ENCODE data around the gene STK11.
A peak's percentile ranks its signal among the peaks of the same experiment; 100 is the strongest.

STK11 gene

DNA sequence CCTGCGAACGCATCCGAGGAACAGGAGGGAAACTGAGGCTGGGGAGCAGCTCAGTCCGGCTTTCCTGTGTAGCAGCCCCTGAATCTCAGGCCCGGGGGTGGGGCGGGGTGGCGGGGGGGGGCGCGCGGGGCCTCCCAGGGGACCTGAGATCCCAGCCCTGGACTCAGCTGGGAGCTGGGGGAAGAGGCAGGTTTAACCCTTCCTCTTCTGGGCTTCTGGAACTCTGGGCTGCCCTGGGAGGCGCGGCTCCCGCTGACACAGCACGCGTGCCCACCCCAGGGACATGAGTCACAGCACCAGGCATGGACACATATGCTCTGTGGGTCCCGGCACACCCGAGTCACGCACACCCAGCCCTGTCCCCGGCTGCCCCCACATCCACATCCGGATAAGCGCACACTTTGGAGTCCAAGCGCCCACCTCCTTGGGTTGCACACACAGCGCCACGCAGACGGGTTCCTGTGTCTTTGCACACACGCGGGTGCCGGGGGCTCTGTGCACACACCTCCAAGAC lies 60.1 kb downstream of the STK11 start:
- DNase-seq = peak in 1 of 3 donors; percentile 37
- H3K27ac ChIP-seq (ENCODE audit: insufficient read depth, low read length, poor library complexity, severe bottlenecking) = peak overlapping the region; percentile 62

DNA sequence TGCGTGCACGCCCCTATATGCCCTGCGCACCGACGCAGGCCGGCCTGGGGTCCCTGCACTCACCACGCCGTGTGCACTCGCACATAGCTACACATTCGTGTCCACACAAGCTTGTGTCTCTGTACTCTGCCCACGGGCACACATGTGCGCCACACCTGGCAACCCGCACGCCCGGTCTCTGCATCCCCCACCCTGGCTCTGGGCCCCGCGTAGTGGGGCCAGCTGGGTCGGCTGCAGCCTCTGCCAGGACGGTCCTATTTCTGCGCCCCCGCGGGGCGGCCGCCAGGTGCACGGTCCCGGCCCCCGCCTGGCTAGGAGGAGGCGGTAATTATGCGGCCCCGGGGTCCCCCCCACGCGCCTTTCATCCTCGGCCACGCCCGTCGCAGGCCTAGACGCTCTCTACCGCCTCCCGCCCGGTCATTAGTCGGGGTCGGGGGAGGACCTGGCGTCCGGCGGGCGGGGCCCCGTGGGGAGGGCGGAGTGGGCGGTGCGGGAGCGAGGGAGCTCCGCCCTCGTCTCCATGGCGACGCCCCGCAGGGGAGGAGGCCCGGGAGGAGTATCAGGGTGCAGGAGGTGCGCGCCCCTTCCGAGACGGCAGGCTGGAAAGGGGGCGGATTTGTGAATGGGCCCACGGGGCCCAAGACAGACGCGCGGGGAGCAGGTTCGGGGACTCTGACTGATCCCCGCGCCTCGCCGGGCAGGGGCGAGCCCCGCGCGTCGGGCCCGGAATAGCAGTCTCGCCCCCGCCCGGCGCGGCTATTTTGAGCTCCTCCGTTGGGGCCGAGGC lies 60.7 kb downstream of the STK11 start:
- Histone ChIP-seq H3K4me1 (ENCODE audit: control insufficient read depth, insufficient read depth, low read length, poor library complexity, severe bottlenecking) (peaks cover 65% of the 10 kb centered on the region), H3K4me3 (ENCODE audit: insufficient read depth, low read depth, low read length, poor library complexity, severe bottlenecking) (peak overlapping the region; percentile 49), H3K36me3 (ENCODE audit: control insufficient read depth, insufficient read depth, low read length) (peaks cover 7% of the 10 kb centered on the region), H3K9me3 (ENCODE audit: control insufficient read depth, low read length) (no peaks in the 10 kb centered on the region), H3K27me3 (replicated peaks; ENCODE audit: control insufficient read depth, insufficient read depth, low read length, poor library complexity, severe bottlenecking) (no peaks in the 10 kb centered on the region), H3K27ac (ENCODE audit: insufficient read depth, low read length, poor library complexity, severe bottlenecking) (peak overlapping the region; percentile 62)
- peak; percentile 78 to 82 (median 82) for DNase-seq

More for the DNA sequence above, 60.1 kb downstream of the STK11 start:
- H3K36me3 ChIP-seq (ENCODE audit: control insufficient read depth, insufficient read depth, low read length) = peaks cover under 1% of the 10 kb centered on the region
- H3K4me1 ChIP-seq (ENCODE audit: control insufficient read depth, insufficient read depth, low read length, poor library complexity, severe bottlenecking) = peaks cover 59% of the 10 kb centered on the region
- H3K9me3 ChIP-seq (ENCODE audit: control insufficient read depth, low read length) = no peaks in the 10 kb centered on the region
- peak overlapping the region; percentile 49 for H3K4me3 ChIP-seq (ENCODE audit: insufficient read depth, low read depth, low read length, poor library complexity, severe bottlenecking)
- H3K27me3 ChIP-seq (replicated peaks; ENCODE audit: control insufficient read depth, insufficient read depth, low read length, poor library complexity, severe bottlenecking) = no peaks in the 10 kb centered on the region

DNA sequence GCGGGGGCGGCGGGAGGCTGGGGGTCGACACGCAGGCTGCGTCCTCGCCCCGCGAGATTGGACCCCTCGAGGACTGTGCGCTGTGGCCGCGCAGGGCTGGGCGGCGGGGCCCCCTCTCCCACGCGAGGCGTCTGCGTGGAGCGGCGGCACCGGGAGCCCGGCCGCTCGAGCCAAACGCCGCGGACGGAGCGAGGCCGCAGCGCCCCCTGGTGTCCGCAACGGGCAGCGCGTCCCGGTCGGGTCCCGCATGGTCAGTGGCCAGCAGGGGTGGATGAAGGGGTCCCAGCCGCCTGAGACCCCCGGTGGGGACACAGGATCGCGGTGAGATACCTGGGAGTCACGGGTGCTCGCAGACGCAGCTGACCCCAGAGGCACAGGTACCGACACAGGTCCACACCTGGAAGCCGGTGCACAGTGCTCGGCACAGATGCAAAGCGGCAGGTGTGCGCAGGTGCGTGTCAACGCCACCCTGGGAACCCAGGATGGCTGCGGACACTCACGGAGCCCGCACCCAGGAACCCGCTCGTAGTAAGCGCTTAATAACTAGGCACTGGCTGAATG lies 61.4 kb downstream of the STK11 start:
- Histone ChIP-seq H3K4me3 (ENCODE audit: insufficient read depth, low read depth, low read length, poor library complexity, severe bottlenecking) (peak overlapping the region; percentile 49), H3K27ac (ENCODE audit: insufficient read depth, low read length, poor library complexity, severe bottlenecking) (peak overlapping the region; percentile 62), H3K4me1 (ENCODE audit: control insufficient read depth, insufficient read depth, low read length, poor library complexity, severe bottlenecking) (peaks cover 66% of the 10 kb centered on the region), H3K36me3 (ENCODE audit: control insufficient read depth, insufficient read depth, low read length) (peaks cover 13% of the 10 kb centered on the region), H3K9me3 (ENCODE audit: control insufficient read depth, low read length) (no peaks in the 10 kb centered on the region), H3K27me3 (replicated peaks; ENCODE audit: control insufficient read depth, insufficient read depth, low read length, poor library complexity, severe bottlenecking) (no peaks in the 10 kb centered on the region)
- peak; percentile 38 to 60 (median 45) for DNase-seq

DNA sequence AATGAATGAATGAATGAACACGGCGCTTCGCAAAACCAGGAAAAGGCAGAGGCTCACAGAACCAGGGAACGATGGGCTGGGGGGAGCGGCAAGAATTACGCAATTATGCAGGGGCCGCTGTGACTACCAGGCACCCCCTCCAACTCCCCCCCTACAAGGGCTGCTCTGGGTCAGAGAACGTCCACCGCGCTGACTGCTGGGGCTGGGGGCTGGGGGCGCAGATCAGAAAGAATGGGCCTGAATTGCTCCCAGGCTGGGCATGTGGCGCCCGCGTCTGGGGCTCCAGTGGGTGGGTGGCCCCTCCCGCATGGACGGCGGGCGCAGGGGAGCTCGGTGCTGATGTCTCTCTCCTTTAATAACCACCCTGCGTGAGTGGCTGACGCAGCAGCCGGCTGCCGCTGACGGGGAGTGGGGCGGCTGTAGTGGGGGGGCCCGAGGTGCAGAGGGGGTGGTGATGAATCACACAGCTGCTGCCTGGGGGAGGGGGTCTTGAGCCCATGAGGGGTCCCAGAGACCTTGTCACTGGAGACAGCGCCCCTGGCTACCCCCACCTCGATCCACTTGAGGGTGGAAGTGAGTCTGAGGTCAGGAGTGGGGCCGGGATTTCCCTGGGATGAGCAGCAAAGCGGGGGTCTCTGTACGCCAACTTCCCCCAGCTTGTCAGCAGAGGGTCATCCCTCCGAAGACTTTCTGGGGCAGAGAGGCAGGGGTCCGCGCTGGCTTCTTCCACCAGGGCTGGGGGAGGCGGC lies 62.1 kb downstream of the STK11 start:
- peak overlapping the region; percentile 49 for H3K4me3 ChIP-seq (ENCODE audit: insufficient read depth, low read depth, low read length, poor library complexity, severe bottlenecking)

DNA sequence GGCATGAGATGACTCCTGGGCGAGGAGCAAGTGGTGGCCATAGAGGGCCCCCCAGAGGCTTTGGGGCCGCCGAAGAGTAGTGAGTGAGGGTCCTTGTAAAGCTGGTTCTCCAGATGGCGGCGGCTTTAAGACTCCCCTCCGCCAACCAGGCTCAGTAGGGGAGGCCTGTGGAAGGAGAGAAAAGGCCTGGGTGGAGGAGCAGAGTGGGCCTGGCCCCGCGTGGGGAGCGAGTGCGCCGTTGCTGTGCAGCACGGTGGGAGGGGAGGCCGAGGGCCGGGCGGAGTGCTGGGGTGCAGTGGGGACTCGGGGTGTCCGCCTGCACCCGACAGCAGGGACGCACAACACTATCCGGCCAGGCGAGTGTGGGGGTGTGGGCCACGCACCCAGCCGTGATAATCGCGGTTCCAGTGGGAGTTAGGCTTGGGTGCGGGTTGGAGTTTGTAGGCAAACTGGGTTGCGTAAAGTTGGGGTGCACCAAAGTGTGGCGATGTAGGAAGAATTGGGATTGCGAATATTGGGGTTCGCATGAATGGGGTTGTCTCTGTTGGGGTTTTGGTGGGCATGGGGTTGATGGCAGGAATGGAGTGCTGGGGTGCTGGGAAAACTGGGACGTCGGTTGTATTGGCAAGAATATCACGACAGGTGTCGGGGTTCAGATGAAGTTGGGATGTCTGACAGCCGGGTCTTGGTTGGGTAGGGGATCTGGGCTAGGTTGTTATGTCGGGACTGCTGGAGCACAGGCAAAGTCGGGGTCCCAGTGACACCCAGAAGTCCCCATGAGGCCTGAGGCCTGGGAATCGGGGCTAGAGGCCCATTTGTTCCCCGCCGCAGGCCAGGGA lies 62.9 kb downstream of the STK11 start:
- H3K36me3 ChIP-seq (ENCODE audit: control insufficient read depth, insufficient read depth, low read length) = peaks cover 28% of the 10 kb centered on the region
- H3K27me3 ChIP-seq (replicated peaks; ENCODE audit: control insufficient read depth, insufficient read depth, low read length, poor library complexity, severe bottlenecking) = no peaks in the 10 kb centered on the region
- DNase-seq = no peak
- peak overlapping the region; percentile 1 for H3K4me3 ChIP-seq (ENCODE audit: insufficient read depth, low read depth, low read length, poor library complexity, severe bottlenecking)
- peaks cover 65% of the 10 kb centered on the region for H3K4me1 ChIP-seq (ENCODE audit: control insufficient read depth, insufficient read depth, low read length, poor library complexity, severe bottlenecking)
- peak overlapping the region; percentile 60 for H3K27ac ChIP-seq (ENCODE audit: insufficient read depth, low read length, poor library complexity, severe bottlenecking)
- H3K9me3 ChIP-seq (ENCODE audit: control insufficient read depth, low read length) = no peaks in the 10 kb centered on the region

More for the DNA sequence above, 62.1 kb downstream of the STK11 start:
- Histone ChIP-seq H3K4me1 (ENCODE audit: control insufficient read depth, insufficient read depth, low read length, poor library complexity, severe bottlenecking) (peaks cover 65% of the 10 kb centered on the region), H3K27me3 (replicated peaks; ENCODE audit: control insufficient read depth, insufficient read depth, low read length, poor library complexity, severe bottlenecking) (no peaks in the 10 kb centered on the region), H3K36me3 (ENCODE audit: control insufficient read depth, insufficient read depth, low read length) (peaks cover 20% of the 10 kb centered on the region), H3K9me3 (ENCODE audit: control insufficient read depth, low read length) (no peaks in the 10 kb centered on the region), H3K27ac (ENCODE audit: insufficient read depth, low read length, poor library complexity, severe bottlenecking) (no peak overlapping the region)
- peak in 2 of 3 donors; percentile 42 to 43 for DNase-seq

DNA sequence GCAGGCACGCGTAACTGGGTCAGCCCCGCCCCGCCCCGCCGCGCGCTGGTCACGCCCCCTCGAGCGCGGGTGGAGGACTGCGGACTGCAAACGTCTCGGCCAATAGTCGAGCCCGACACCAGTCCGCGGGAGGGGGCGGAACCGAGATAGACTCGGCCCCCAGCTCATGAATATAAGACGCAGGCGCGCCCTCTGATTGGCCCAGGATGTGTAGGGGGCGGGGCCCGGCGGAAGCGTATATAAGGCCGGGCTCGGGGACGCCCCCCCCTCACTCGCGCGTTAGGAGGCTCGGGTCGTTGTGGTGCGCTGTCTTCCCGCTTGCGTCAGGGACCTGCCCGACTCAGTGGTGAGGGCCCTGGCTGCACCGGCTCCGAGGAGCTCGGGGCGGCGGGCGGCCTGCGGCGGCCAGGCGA lies 63.5 kb downstream of the STK11 start, which contains the start of gene CIRBP:
TSS of gene CIRBP (plus strand) at position 268 of the 413 bp plus-strand sequence. CDS start 1,602 bp downstream, outside the sequence.
- Histone ChIP-seq H3K36me3 (ENCODE audit: control insufficient read depth, insufficient read depth, low read length) (peaks cover 34% of the 10 kb centered on the region), H3K4me3 (ENCODE audit: insufficient read depth, low read depth, low read length, poor library complexity, severe bottlenecking) (peak within 1 kb of the TSS; percentile 73), H3K4me1 (ENCODE audit: control insufficient read depth, insufficient read depth, low read length, poor library complexity, severe bottlenecking) (peaks cover 66% of the 10 kb centered on the region), H3K9me3 (ENCODE audit: control insufficient read depth, low read length) (no peaks in the 10 kb centered on the region), H3K27ac (ENCODE audit: insufficient read depth, low read length, poor library complexity, severe bottlenecking) (peak within 1 kb of the TSS; percentile 78), H3K27me3 (replicated peaks; ENCODE audit: control insufficient read depth, insufficient read depth, low read length, poor library complexity, severe bottlenecking) (no peaks in the 10 kb centered on the region)
- DNase-seq = peak; percentile 99 to 100 (median 100)

DNA sequence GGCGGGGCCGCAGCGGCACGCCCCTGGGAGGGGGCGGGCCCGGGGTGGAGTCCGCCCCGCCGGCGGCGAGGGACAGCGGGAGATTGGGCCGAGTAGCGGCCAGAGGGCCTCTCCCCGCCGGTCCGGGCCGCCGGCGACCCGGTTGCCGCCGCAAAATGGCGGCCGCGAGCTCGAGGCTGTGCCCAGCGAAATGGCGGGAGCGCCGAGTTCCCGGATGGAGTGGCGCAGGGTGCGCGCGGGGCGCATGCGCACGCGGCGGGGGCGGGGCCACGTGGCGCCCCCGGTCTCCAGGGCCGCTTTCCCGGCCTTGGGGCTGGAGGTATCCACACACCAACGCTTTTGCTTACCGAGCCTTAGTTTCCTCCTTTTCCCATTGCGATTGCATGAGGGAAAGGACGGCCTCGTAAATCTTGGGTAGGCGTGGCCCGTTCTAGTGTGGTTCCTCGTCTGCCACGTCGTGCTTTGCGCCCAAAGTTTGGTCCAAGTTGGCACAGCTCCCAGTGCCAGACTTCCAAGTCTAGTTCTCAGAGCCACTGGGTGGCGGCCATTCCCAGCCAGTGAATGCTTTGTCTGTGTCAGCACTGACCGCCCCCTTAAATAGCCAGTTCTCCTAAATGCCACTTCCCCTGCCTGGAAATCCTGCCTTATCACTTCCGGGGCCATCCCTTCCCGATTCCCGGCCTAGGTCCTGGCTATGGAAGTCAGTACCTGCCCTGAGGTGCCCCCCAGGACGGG lies 64.1 kb downstream of the STK11 start:
- DNase-seq = peak; percentile 75 to 83 (median 81)
- no peaks in the 10 kb centered on the region for H3K27me3 ChIP-seq (replicated peaks; ENCODE audit: control insufficient read depth, insufficient read depth, low read length, poor library complexity, severe bottlenecking)
- H3K9me3 ChIP-seq (ENCODE audit: control insufficient read depth, low read length) = no peaks in the 10 kb centered on the region
- peak overlapping the region; percentile 73 for H3K4me3 ChIP-seq (ENCODE audit: insufficient read depth, low read depth, low read length, poor library complexity, severe bottlenecking)
- H3K4me1 ChIP-seq (ENCODE audit: control insufficient read depth, insufficient read depth, low read length, poor library complexity, severe bottlenecking) = peaks cover 72% of the 10 kb centered on the region
- H3K36me3 ChIP-seq (ENCODE audit: control insufficient read depth, insufficient read depth, low read length) = peaks cover 40% of the 10 kb centered on the region
- H3K27ac ChIP-seq (ENCODE audit: insufficient read depth, low read length, poor library complexity, severe bottlenecking) = peak overlapping the region; percentile 78

DNA sequence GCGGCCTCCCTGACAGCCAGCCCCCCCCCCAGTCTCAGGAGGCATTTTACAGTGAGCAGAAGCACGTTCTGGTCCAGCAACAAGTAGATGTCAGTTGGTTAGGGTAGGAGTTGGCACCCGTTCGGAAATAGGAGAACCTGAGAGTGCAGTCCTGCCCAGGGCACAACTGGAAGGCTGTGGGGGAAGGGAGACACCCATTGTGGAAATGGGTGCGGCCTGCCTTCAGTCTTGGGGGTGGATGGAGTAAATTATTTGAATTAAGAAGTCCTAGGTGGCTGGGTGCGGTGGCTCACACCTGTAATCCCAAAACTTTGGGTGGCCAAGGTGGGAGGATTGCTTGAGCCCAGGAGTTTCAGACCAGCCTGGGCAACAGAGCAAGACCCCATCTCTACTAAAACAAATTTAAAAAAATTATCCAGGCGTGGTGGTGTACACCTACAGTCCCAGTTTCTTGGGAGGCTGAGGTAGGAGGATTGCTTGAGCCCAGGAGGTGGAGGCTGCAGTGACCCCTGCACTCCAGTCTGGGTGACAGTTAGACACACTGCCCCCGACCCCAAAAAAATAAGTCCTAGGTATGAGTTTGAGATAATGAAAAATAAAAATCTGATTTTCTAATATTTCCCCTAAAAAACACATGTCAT lies 64.8 kb downstream of the STK11 start:
- Histone ChIP-seq H3K4me1 (ENCODE audit: control insufficient read depth, insufficient read depth, low read length, poor library complexity, severe bottlenecking) (peaks cover 77% of the 10 kb centered on the region), H3K9me3 (ENCODE audit: control insufficient read depth, low read length) (no peaks in the 10 kb centered on the region), H3K4me3 (ENCODE audit: insufficient read depth, low read depth, low read length, poor library complexity, severe bottlenecking) (peak overlapping the region; percentile 73), H3K27ac (ENCODE audit: insufficient read depth, low read length, poor library complexity, severe bottlenecking) (peak overlapping the region; percentile 78), H3K36me3 (ENCODE audit: control insufficient read depth, insufficient read depth, low read length) (peaks cover 45% of the 10 kb centered on the region), H3K27me3 (replicated peaks; ENCODE audit: control insufficient read depth, insufficient read depth, low read length, poor library complexity, severe bottlenecking) (no peaks in the 10 kb centered on the region)
- no peak for DNase-seq

All from effector memory CD4-positive, alpha-beta T cell (primary cell).